MCF 10A (cell line): ENCODE data around the gene PCDHGA3. TPM values are rescaled to one million over a fixed set of nuclear protein-coding genes. Genes with fewer than 3 reads are reported as not detected.

ENCODE experiments used
- BruUV-seq: library from RNA; stranded (reverse); fragments of 400-500 nt; replicated peaks from 2 replicates; lab custom pipeline; 2021; lab: Mats Ljungman, UMichigan
- CTCF ChIA-PET: fragments of 300-600 bp; sonication (Branson Sonifier 250); formaldehyde crosslinking; extraction: SDS; loops from one replicate; lab custom pipeline; 2021; ENCODE audit warnings: antibody characterized with exemption, inconsistent platforms; lab: Yijun Ruan, JAX
- POLR2A ChIA-PET: fragments of 300-600, 350-650 bp; sonication (Branson Sonifier 250); formaldehyde crosslinking; extraction: SDS; loops from one replicate; lab custom pipeline; 2020; ENCODE audit warnings: antibody characterized with exemption, inconsistent platforms; lab: Yijun Ruan, JAX
- DNase-seq: peaks from one replicate; pipeline ENCODE4 v3.0.0-alpha.2; 2018; ENCODE audit not compliant: unreplicated experiment
- H3K27ac Mint-ChIP-seq: one replicate; pipeline ENCODE4 v1.8.0; 2022; ENCODE audit warnings: mild to moderate bottlenecking, low read depth, mixed read lengths; ENCODE audit not compliant: unreplicated experiment
- H3K27me3 Mint-ChIP-seq: one replicate; pipeline ENCODE4 v1.8.0; 2022; ENCODE audit warnings: mixed read lengths; ENCODE audit not compliant: insufficient read depth, unreplicated experiment
- H3K36me3 Mint-ChIP-seq: one replicate; pipeline ENCODE4 v1.8.0; 2022; ENCODE audit warnings: mild to moderate bottlenecking, moderate library complexity, mixed read lengths; ENCODE audit not compliant: insufficient read depth, unreplicated experiment
- H3K4me1 Mint-ChIP-seq: one replicate; pipeline ENCODE4 v1.8.0; 2022; ENCODE audit warnings: mixed read lengths; ENCODE audit not compliant: insufficient read depth, unreplicated experiment
- H3K4me3 Mint-ChIP-seq: one replicate; pipeline ENCODE4 v1.8.0; 2022; ENCODE audit warnings: mild to moderate bottlenecking, moderate library complexity, mixed read lengths; ENCODE audit not compliant: unreplicated experiment
- H3K9me3 Mint-ChIP-seq: one replicate; pipeline ENCODE4 v1.8.0; 2022; ENCODE audit warnings: mixed read lengths; ENCODE audit not compliant: unreplicated experiment
- CTCF ChIP-seq: fragments of 200-600 bp; IDR thresholded peaks from one replicate; pipeline ENCODE4 v1.8.0; 2022; ENCODE audit warnings: antibody characterized with exemption, mild to moderate bottlenecking; ENCODE audit not compliant: unreplicated experiment
- intact Hi-C: fragments of 100-400 bp; cut with micrococcal nuclease; formaldehyde crosslinking; loops from 2 replicates; pipeline ENCODE4 v1.14.1; 2022
- total RNA-seq: library from RNA; stranded (reverse); gene quantifications from 2 replicates; pipeline ENCODE4 v1.2.3, GENCODE V29; 2022

PCDHGA3 gene
- total RNA-seq, 1 experiment from 2014 or later = 0.07 TPM

- Mint-ChIP-seq H3K27me3 (no peaks in the 10 kb centered on the region), H3K9me3 (peaks cover 33% of the 10 kb centered on the region), H3K36me3 (no peaks in the 10 kb centered on the region)
Measured at GRCh38 chr5:141349917-141350619, 6.4 kb downstream of the PCDHGA3 start, which contains the start of gene PCDHGB1. PCDHGB1 (plus strand) TSS chr5:141350099; CDS start chr5:141350261, 162 bp downstream.

GRCh38 chr5:141351591-141351990, 8.0 kb downstream of the PCDHGA3 start:
- H3K9me3 Mint-ChIP-seq = peaks cover 42% of the 10 kb centered on the region
- no peaks in the 10 kb centered on the region for H3K4me1 Mint-ChIP-seq
- POLR2A ChIA-PET = no interaction called here
- TF ChIP-seq CTCF = no peak
- no peak overlapping the region for H3K4me3 Mint-ChIP-seq
- no peaks in the 10 kb centered on the region for H3K36me3 Mint-ChIP-seq
- H3K27ac Mint-ChIP-seq = no peak overlapping the region
- BruUV-seq = no TSS peak
- no peak for DNase-seq
- CTCF ChIA-PET = interaction anchor here (0.6 kb wide), 1 partner anchor 21 kb away, joined by 5 read pairs; the partner anchor contains the start of gene PCDHGA1
- intact Hi-C loops = no loop called here
- no peaks in the 10 kb centered on the region for H3K27me3 Mint-ChIP-seq

More at GRCh38 chr5:141349917-141350619, 6.4 kb downstream of the PCDHGA3 start, which contains the start of gene PCDHGB1:
- peak; percentile 58 for DNase-seq
- CTCF ChIA-PET = interaction anchor here (0.6 to 1.7 kb wide), 7 partner anchors 12 to 214 kb away, joined by 3 to 6 read pairs (median 3); partner anchors contain the start of gene PCDHGA2
- intact Hi-C loops = no loop called here
- no TSS peak for BruUV-seq
- no peak within 1 kb of the TSS for H3K27ac Mint-ChIP-seq
- peak within 1 kb of the TSS; percentile 30 for H3K4me3 Mint-ChIP-seq
- H3K4me1 Mint-ChIP-seq = no peaks in the 10 kb centered on the region
- POLR2A ChIA-PET = no interaction called here
- TF ChIP-seq CTCF = peak; percentile 29

- POLR2A ChIA-PET = interaction anchor here (0.9 to 1.6 kb wide), 2 partner anchors 8 to 35 kb away, joined by 3 to 5 read pairs; partner anchors contain the start of gene TAF7
- intact Hi-C loops = no loop called here
Measured at GRCh38 chr5:141354900-141355469, 11.4 kb downstream of the PCDHGA3 start, which contains the start of gene PCDHGA4. PCDHGA4 (plus strand) TSS chr5:141355021; CDS start chr5:141355108, 87 bp downstream.

More at GRCh38 chr5:141354900-141355469, 11.4 kb downstream of the PCDHGA3 start, which contains the start of gene PCDHGA4:
- Mint-ChIP-seq H3K4me1 (no peaks in the 10 kb centered on the region), H3K4me3 (no peak within 1 kb of the TSS), H3K27ac (no peak within 1 kb of the TSS), H3K36me3 (no peaks in the 10 kb centered on the region), H3K9me3 (peaks cover 38% of the 10 kb centered on the region), H3K27me3 (no peaks in the 10 kb centered on the region)
- peak; percentile 9 for DNase-seq
- no TSS peak for BruUV-seq
- CTCF ChIA-PET = interaction anchor here (0.7 to 2.0 kb wide), 5 partner anchors 11 to 204 kb away, joined by 3 to 8 read pairs (median 3); partner anchors contain the start of genes PCDHGA3 and PCDHGB3
- TF ChIP-seq CTCF = no peak
